ENCODE results near the gene NADK. TPM values are rescaled to one million over a fixed set of nuclear protein-coding genes. Genes with fewer than 3 reads are reported as not detected.

NADK gene
- total and polyA plus RNA-seq, 2 of the 13 experiments (the other 11 are each of a cell fraction or from before 2014, with no cell fraction given) = 56.6 to 60.1 TPM

- TF ChIP-seq HOXA9 (CRISPR knock-in tag; IDR thresholded peaks at IDR 0.05; ENCODE audit: borderline replicate concordance) = no peak
- TF ChIP-seq SNAI1 (CRISPR knock-in tag; IDR thresholded peaks at IDR 0.05; ENCODE audit: borderline replicate concordance) = no peak
- no peak for TF ChIP-seq HNF4G (IDR thresholded peaks at IDR 0.05; ENCODE audit: borderline replicate concordance, low read depth, low read length)
- TF ChIP-seq HNF4G (CRISPR knock-in tag; IDR thresholded peaks at IDR 0.05; ENCODE audit: borderline replicate concordance, low read depth) = 0 out of 2 replicates have a peak, but pooled peaks have one; percentile 19
- TF ChIP-seq ZSCAN30 (CRISPR knock-in tag; IDR thresholded peaks at IDR 0.05) = no peak
- peak; percentile 69 for TF ChIP-seq NR2F6 (IDR thresholded peaks at IDR 0.05)
- TF ChIP-seq NR2F6 (CRISPR knock-in tag; IDR thresholded peaks at IDR 0.05) = peak; percentile 57; the same call in 1 of the 2 replicates
- TF ChIP-seq ZFP1 (CRISPR knock-in tag; IDR thresholded peaks at IDR 0.05) = no peak
- no peak for TF ChIP-seq HMGXB4 (CRISPR knock-in tag; IDR thresholded peaks at IDR 0.05; ENCODE audit: borderline replicate concordance in 1 of 2, low read depth in 1 of 2)
- TF ChIP-seq ATF3 (CRISPR knock-in tag; IDR thresholded peaks at IDR 0.05) = no peak
- no peak for TF ChIP-seq TARDBP (CRISPR knock-in tag; IDR thresholded peaks at IDR 0.05)
- no peak for TF ChIP-seq MEIS1 (CRISPR knock-in tag; IDR thresholded peaks at IDR 0.05; ENCODE audit: borderline replicate concordance)
- TF ChIP-seq ZNF768 (CRISPR knock-in tag; IDR thresholded peaks at IDR 0.05) = no peak
- TF ChIP-seq HOMEZ (CRISPR knock-in tag; IDR thresholded peaks at IDR 0.05; ENCODE audit: low read depth) = 0 out of 2 replicates have a peak, but pooled peaks have one; percentile 6
- TF ChIP-seq NCOA1 (CRISPR knock-in tag; IDR thresholded peaks at IDR 0.05) = 0 out of 2 replicates have a peak, but pooled peaks have one; percentile 26
- no peak for TF ChIP-seq THAP11 (CRISPR knock-in tag; IDR thresholded peaks at IDR 0.05)
- no peak for TF ChIP-seq PLRG1 (conservative IDR thresholded peaks at IDR 0.05)
- TF ChIP-seq ZNF234 (CRISPR knock-in tag; conservative IDR thresholded peaks at IDR 0.05) = no peak
- TF ChIP-seq ZNF850 (CRISPR knock-in tag; conservative IDR thresholded peaks at IDR 0.05) = no peak
- TF ChIP-seq SNAPC2 (CRISPR knock-in tag; IDR thresholded peaks at IDR 0.05) = no peak
- TF ChIP-seq FIP1L1 (IDR thresholded peaks at IDR 0.05; ENCODE audit: borderline replicate concordance, insufficient read depth, low read depth, low read length) = no peak
- TF ChIP-seq ZNF34 (CRISPR knock-in tag; IDR thresholded peaks at IDR 0.05; ENCODE audit: borderline replicate concordance) = no peak
- TF ChIP-seq ZNF225 (CRISPR knock-in tag; IDR thresholded peaks at IDR 0.05) = no peak
- TF ChIP-seq DRAP1 (CRISPR knock-in tag; IDR thresholded peaks at IDR 0.05) = no peak
- no peak for TF ChIP-seq ZNF549 (CRISPR knock-in tag; IDR thresholded peaks at IDR 0.05)
- no peak for TF ChIP-seq FLYWCH1 (CRISPR knock-in tag; IDR thresholded peaks at IDR 0.05)
- TF ChIP-seq JARID2 (CRISPR knock-in tag; IDR thresholded peaks at IDR 0.05; ENCODE audit: insufficient replicate concordance) = no peak
- no peak for TF ChIP-seq THRA (CRISPR knock-in tag; IDR thresholded peaks at IDR 0.05; ENCODE audit: borderline replicate concordance)
- TF ChIP-seq NFRKB (IDR thresholded peaks at IDR 0.05) = no peak
Observed at GRCh38 chr1:1779320-1779675, 1.0 kb upstream of the NADK start (continued).

All from HepG2 (cell line).